Left lobe of liver (tissue), 2 donors: ENCODE results near the gene CLNK. TPM values are rescaled to one million over a fixed set of nuclear protein-coding genes. Genes with fewer than 3 reads are reported as not detected.

Source experiments
- ATAC-seq: fragments of 200-7000 bp; cut with Tn5 transposase; one replicate; pipeline ENCODE4 v1.9.1; 2020; ENCODE audit warnings: mild to moderate bottlenecking, moderate library complexity
- DNase-seq: peaks from one replicate; pipeline ENCODE4 v3.0.0-alpha.2; 2020; ENCODE audit warnings: low spot score
- total RNA-seq: library from RNA; stranded (reverse); gene quantifications from one replicate; pipeline ENCODE4 v1.2.1, GENCODE V29; 2021
- donor health status: DM: no; HTN: no; CAD: no; lungs with moderate emphysema.
- donor health status: DM: no; HTN: yes; CAD: no.

The CLNK gene
- total RNA-seq, 1 donor from 2014 or later, result not detected

DNA sequence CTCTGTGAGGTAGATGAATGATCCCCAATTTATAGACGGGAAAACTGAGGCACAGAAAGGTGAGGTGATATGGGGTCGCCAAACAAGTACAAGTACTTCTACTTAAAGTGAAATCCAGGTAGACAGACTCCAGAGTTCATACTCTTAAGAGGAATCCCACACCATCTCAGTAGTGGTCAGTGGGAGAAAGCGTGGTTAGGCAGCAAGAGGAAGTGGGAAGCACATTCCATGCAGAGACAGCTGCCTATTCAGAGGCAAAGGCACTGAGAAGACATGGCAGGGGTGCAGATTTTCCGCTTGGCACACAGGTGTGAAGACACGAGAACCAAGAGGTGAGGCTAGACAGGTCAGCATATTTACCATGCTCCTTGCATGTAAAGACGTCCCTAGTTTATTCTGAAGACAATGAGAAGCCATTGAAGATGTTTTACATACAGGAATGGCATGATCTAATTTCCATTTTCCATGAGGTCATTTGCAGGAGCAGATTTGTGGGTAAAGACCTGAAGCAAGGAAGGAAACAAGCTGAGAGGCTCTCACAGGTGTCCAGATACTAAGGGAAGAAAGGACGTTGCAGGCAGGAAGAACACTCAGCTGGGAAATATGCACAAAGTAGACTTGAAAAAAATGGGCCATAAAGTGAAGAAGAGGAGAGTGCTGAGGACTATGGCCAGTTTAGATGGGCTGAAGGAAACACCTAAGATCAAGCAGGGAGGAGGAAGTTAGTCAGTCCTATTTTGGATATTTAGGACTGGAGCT is 17.3 kb upstream of the CLNK start:
- no peak for DNase-seq
- no peak for ATAC-seq

DNA sequence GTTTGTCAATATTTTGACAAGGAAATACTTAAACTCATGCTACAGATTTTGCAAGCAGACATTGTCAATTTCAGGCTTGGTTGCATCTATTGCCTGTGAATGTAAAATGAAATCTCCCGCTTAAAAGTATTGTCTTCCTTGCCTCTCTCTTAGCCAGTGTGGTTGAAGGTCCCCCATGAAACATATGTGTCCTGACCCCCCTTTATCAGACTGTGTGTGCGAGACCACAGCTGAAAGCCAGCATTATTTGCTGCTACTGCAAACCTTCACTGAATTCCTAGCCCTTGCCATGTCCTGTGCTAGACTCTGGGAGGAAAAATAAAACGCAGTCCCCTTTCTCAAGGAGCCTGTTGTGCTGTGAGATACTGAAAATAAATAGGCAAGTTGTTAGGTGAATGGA is 16.6 kb upstream of the CLNK start:
- ATAC-seq (no peak), DNase-seq (no peak)

DNA sequence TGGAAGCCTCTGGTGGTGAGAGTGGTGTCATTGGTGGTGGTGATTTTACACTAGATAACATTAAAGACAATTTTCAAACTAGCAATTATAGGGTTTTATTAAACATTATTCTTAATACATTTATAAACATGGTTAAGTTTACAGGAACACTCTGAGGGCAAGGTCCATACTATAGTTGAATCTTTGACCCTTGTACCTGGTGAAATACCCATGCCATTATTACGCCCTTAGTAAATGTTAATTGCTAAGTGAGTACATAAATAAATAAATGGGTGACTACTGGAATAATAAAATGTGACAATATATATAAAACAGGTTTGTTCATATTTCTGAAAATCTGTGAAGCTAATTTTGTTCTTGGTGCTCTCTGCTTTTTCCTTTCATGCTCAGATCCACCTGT is 13.6 kb upstream of the CLNK start:
- ATAC-seq (no peak), DNase-seq (no peak)

DNA sequence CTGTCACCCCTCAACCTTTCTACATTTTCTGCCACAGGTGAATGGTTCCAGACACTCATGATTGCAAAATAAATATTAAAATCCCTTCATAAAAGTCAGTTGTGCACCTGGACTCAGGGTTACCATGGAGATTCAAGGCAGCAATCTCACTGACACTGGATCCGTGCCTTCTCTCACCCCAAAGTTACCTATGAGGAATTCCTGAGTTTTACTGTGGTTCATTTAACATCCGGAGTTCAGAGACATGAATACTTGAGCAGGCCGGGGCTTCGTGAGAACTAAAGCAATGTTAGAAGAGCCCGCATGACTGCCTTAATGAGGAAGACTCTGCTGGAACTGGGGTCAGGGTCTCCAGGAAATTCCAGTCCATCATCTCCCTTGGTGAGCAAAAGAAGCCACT is 12.5 kb upstream of the CLNK start:
- no peak for DNase-seq

DNA sequence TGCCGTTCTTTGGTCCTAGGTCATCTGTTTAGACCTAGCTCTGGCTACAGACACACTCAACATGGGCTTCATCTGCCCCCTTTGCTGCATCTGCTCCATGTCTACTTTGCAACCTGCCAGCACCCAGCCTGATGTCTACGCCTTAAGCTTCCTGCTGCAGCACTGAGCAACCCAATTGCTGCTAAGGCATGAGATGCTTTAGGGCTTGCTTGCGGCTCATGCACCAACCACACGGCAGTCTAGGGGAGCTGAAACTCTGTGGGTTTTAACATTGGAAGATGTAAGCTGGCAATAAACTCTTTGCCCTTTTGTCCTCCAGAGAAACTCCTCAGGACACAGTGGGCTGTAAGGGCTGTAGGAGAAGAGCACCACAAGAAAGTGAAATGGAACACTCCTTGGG is 11.7 kb upstream of the CLNK start:
- no peak for DNase-seq

More for the DNA sequence above, 12.5 kb upstream of the CLNK start:
- ATAC-seq, result no peak

DNA sequence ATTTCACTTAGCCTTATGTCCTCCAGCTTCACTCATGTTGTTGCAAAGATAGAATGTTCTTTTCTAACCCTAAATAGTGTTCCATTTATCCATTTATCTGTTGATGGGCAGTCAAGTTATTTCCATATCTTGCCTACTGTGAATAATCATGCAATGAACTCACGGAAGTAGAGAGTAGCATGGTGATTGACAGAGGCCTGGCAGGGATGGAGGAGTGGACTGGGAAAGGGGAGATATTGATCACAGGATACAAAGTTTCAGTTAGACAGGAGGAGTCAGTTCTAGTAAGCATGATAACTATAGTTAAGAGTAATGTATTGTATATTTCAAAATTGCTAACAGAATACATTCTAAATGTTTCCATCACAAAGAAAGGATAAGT is 10.3 kb upstream of the CLNK start:
- ATAC-seq (no peak), DNase-seq (no peak)

More for the DNA sequence above, 11.7 kb upstream of the CLNK start:
- ATAC-seq, result no peak

DNA sequence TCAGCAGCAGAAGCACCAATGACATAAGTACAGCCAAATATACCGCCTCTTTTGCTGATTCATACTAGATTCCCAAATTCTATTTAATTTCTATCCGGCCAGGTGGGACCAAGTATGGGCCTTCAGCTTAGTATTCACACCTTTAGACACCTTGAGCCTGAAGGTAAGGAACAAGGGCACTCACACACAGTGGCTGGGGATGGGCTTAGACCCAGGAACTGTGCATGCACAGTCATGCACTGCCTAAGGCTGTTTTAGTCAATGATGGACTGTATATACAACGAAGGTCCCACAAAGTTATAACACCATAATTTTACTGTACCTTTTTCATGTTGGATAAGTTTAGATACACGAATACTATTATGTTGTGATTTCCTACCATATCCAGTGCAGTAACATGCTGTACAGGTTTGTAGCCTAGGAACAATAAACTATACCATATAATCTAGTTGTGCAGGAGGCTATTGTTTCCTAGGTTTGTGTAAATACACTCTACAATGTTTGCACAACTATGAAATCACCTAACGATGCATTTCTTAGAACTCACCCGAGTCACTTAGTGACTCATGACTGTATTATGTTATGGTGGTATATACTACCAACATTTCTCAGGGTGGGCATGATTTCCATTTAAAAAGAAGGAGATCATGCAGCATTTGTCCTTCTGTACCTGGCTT is 9.7 kb upstream of the CLNK start:
- ATAC-seq (no peak), DNase-seq (no peak)

DNA sequence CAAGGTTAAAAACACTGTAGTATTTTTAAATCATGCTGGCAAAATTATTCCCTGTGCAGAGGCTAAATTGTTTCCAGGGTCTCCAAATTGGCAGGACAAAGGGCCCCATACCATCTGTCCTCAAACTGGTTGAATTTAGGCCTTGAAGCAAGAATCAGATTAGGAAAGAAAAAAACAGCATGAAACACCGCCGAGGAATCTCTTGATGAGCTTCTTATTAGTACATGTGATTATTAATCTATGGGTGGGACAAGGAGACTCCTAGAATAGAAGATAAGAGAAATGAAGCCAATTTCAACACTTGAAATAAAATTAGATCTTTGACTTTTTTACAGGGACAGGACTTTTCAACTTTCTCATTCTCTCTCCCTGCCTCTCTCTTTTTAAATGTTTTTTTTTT is 7.1 kb upstream of the CLNK start:
- ATAC-seq (no peak), DNase-seq (no peak)

DNA sequence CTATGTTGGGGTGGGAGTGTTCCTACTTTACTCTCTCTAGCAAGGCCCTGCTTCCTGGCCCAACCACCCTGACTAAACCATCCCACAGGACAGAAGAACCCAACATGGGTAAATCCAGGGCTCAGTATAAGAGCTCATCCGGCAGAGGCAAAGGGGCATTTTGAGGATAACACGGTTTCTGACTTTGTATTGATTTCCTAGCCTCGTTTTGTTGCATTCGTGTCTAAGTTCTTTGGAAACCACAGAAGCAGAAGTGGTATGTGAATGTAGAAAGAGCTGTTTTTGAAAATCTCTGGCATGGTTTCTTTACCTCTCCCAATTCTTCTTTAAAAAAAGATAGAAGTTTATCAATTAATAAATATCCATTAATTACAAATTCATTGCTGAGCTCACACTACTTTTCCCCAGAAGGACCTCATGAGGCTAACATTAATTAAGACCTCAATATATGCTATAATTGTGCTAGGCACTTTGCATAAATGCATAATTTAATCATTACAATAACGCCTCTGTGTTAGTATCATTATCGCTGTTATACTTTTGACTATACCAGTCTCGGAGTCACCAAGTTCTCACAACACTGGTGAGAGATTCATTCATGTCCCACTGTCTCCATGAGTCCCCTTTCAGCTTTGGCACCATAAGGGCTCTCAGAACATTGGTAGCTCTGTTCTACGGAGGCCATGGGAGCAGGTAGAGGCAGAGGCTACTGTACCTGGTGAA is 5.8 kb upstream of the CLNK start:
- ATAC-seq (no peak), DNase-seq (no peak)

DNA sequence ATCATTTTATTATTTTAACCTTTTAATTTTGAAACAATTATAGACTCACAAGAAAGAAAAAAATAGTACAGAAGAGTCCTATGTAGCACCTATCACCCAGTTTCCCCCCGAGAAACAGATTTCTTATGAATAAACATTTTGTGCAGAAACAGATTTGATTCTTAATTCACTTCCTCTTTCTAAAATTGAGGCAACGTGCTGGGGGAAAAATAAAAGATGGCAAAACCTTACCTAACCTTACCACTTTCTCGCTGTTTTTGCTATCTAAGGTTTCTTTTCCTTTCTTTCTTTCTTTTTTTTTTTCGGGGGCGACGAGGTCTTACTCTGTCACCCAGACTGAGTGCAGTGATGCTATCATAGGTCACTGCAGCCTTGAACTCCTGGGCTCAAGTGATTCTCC is 4.3 kb upstream of the CLNK start:
- no peak for DNase-seq
- ATAC-seq, result no peak

DNA sequence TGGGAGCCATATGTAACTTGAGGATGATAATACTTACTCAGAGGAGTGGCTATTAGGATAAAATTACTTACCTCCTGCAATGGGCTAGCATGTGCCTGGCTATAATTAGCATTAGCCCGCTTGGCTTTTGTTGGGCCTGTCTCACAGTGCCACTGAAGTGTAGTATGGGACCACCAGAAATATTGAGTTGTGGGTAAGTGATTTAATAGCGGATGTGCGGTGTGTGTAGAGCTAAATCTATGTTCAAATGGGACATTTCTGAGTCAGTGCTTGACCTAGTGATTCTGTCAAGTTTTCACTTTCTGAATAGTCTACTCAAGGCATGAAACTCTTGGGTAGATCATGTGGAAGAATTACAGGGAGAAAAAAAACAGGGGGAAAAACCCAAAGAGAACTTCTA is 3.5 kb upstream of the CLNK start:
- ATAC-seq, result no peak

DNA sequence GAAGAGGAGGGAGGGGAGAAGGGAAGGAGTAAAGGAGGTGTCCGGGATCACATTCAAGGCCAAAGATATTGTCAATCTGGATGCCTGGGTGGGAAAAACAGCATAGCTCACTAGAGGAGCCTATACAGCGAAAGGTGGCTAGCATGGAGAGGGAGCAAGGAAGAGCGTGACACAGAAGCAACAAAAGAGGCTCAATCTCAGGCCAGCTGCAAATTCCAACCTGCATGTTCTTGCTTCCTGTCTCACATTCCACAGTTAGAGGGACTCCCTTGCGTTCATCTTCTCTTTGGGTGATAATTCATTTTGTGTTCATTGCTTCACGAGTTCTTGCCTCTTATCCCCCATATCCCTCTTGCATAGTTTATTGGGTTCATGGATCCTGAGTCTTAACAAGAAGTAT is 3.0 kb upstream of the CLNK start:
- DNase-seq, result no peak

More for the DNA sequence above, 3.5 kb upstream of the CLNK start:
- no peak for DNase-seq

DNA sequence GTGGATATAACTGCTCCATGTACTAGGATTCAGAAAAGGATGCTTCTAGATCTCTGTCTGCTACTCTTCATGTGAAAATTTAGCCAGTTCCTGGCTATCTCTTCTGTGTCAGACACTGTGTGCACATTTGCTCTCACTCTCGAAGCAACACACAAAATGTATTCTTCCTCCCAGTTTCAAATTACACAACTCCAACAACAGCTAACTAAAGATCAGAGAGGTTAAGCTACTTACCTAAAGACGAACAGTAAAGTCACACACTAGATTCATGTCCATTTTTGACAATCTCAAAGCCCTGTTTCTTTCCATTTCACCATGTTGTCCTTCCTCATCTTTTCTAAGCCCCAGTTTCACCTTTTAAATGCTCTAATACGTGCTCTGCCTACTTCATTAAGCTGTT is 2.2 kb downstream of the CLNK start:
- DNase-seq (no peak), ATAC-seq (no peak)

More for the DNA sequence above, 3.0 kb upstream of the CLNK start:
- no peak for ATAC-seq

DNA sequence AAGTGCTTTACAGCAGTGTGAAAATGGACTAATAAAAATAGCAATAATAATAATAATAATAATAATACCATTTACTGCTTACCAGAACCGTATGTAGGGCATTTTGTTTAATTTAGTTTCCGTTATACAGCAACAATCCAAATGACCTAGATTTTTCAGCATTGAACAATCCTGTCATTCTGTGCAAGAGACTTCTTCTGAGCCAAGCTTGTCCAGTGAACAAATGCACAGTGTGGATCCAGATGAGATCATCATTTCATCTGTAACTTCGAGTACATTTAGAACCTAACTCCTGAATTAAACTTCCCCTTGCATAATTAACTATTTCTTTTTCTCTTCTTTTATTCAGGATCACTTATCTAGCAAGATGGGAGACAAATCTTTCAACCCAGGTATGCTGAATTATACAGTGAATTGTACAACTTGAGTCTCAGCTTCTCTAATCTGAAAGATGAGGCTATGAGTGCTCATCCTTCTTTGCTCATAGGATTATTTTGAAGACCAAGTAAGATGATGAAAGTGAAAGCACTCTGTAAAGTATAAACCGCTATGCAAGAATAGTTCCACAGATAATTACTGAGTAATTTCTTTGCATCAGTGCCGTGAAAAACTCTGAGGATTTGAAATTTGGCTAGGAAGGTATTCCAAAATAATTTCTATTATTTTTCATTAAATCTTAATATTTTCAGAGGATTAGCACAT is 6.6 kb downstream of the CLNK start:
- DNase-seq, result no peak
- ATAC-seq, result no peak

DNA sequence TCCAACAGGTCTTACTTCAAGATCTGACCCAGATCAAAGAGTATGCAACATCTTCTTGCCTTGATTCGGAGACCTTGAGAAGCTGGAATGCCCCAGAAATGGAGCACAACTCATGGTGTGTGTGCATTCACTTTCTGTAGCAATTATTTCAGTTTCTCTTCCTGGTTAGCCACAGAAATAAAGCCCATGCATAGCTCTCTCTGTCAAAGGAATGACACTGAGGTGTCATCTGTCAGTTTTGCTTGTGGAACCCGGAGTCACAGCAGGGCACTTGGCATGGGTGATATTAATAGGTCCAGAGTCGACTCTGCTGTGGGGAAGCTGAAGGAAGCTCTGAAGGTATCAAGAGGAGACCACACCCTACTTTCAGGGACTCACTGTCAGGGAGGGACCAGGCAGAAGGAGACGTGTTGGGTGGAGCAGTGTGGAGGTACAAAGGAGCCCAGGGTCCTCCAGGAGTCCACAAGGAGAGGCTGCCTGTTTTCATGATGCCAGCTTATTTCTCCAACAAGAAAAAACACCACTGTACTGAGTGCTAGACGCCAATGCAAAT is 10.7 kb downstream of the CLNK start:
- DNase-seq (no peak), ATAC-seq (no peak)

DNA sequence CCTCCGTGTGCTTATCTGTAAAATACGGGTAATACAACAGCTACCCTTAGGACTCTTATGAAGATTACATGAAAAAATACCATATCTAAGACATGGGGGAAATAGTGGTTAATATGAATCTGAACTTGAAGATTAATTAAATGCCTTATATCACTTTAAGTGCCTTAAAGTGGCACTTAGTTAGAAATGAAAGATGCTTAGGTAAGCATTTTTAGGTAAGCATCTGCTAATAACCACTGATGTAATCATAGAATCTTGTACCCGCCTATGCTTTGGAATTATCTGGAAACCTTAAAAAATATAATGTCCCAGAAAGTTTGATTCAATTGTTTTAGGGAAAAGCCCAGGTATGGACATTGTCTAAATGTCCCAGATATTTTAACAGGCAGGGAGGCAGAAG is 12.2 kb downstream of the CLNK start:
- DNase-seq (no peak), ATAC-seq (no peak)

DNA sequence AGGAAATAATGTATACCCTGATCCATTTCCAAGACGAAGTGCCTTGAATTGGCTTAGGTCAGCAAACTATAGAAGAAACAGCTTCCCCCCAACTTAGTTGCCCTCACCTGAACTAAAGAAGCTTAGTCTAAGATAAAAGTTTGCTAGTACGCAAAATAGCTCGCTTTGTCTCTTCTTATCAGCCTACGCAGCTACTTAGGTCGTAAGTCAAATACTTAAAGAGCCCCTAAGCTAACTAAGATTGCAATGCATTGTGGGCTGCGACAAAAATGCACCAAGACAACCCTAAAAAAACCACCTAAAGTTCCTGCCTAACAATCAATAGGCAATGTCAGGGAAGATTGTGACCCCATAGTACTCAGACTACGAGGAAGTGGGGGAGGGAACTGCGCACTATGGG is 12.8 kb downstream of the CLNK start:
- ATAC-seq (no peak), DNase-seq (no peak)

DNA sequence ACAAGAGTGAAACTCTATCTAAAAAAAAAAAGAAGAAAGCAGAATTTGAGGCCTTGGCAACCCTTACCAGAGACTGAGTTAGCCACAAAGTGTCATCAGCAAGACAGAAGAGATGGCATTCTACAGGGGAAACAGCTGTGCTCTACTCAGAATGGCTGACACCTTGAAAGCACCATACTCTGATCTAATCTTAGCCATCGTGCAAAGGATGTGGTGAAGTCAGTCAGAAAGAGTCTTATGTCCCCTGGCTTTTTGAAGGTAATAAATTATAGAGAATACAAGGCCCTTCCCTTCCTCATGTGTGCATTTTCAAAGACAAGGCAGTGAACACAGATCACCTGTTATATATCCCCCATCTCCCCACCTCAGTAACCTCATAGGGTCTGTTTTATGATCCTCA is 13.2 kb downstream of the CLNK start:
- no peak for DNase-seq
- no peak for ATAC-seq

DNA sequence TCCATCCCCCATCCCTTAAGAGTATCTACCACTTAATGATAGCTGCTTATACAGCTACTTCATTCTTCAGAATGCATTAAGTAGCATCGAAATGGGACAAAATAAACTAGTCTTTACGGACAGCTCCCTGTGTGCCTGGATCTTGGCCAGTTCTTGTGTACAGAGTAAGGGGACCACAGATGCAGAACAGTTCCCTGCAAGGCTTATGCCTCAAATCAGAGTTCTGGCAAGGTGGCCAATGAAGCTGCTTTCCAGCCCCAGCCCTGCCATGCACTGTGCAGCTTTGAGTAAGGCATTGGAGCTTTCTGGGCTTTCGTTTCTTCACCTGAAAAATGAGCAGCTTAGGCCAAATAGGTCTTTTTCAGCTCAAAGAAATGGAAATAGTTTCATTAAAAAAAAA is 14.2 kb downstream of the CLNK start:
- DNase-seq (no peak), ATAC-seq (no peak)

DNA sequence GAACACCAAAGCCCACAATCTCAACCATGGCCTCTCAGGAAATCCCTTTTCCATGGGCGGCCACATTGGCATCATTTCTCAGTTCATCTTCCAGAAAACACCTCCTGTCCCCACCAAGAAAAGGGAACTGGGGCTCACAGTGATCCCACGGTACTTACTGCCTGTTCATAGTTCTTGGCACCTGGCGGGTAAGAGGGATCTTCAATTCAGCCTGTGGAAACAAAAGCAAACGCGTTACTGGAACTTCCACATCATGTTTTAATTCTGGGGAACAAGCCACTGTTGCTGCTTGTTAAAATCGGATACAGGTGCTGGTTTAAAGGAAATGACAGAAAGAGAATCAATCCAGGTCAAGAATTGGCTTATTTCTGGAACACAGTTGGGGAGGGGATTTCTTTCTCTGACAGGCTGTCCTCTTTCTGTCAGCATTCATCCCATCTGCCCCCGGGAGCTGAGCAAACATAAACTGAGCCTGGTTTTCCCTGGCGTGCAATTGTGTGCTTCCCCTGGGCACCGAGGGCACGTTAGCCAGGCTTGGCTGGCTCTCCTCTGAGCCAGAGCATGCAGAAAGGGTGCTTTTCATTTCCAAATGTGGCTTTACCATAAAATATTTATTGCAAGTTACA is 16.8 kb downstream of the CLNK start:
- ATAC-seq, result no peak
- DNase-seq, result no peak

DNA sequence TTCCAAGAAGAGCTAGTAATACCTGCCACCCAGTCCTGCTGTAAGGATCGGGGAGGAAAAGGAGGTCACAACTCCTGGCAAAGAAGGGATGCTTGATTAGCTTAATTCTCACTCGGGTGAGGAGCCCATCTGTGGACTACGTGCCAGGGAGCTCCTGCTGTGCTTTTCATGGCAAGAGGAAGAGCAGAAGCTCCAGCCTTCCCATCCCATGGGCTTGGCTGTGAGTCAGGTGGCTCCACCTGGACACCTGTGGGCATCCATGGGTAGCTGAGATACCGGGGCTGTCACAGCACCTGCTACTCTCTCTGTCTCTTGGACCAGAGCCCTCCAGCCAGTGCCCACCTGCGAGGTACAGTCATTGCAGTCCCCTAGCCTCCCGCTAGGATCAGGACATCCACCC is 18.0 kb downstream of the CLNK start:
- ATAC-seq (no peak), DNase-seq (no peak)
